Anterior cingulate cortex (tissue), 58 donors: ENCODE results near the gene LPP.
A peak's percentile ranks its signal among the peaks of the same experiment; 100 is the strongest.

ENCODE experiments used
- DNase-seq, 58 donors: peaks; one replicate each; lab custom pipeline; 2025; lab: John Stamatoyannopoulos, UW

Gene LPP

DNA sequence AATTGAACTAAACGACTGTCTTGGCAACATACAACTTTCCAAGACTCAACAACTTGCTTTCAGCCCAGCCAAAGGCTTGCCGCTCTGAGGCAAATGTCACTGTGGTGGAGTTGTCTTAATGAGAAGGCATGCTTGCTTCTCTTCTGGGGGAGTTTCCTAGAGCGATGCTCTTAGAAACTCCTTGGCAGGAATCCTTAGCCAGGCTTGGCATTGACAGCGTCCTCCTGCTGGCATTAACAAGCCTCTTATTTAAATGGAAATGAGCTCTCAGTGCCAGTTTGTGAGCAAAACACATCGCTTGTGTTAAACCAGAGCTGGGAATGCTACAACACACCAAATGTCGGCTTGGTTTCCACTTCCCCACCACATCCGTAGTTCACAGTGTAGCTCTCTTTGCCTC lies 752.3 kb downstream of the LPP start:
- peak in 51 of 58 donors; percentile 19 to 91 (median 58) for DNase-seq

DNA sequence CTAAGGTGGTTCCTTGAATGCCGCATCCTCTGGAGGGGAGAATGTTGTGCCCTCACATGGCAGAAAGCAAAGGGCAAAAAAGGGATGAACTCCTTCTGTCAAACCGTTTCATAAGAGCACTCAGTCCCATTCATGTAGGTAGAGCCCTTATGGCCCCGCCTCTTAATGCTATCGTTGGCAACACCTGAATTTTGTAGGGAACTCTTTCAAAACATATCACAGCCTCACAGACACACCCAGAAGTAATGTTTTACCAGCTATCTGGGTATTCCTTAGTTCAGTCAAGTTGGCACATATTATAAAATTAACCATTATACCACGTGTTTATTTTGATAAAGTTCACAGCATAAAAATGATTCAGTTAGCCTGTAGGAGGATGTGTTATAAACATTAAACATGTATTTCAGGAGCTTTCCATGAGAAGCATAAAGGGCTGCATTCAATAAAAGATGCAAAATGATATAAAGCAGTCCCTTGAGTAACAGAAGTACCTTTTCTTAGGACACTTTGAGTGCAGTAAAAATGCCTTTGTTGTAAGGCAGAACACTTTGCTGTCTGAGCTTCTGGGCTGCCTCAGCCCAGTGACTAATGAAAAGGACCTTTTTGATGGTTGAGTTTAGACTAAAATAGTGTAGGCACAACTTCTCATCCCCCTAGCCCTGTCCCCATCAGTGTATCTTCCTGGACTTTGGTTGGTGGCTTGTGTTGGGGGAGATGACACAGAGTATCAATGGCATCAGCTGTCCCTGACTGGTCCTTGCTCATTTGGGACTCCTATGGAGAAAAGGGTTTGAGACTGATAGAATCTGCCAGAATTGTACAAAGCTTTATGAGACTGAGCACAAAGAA lies 754.3 kb downstream of the LPP start:
- no peak for DNase-seq

DNA sequence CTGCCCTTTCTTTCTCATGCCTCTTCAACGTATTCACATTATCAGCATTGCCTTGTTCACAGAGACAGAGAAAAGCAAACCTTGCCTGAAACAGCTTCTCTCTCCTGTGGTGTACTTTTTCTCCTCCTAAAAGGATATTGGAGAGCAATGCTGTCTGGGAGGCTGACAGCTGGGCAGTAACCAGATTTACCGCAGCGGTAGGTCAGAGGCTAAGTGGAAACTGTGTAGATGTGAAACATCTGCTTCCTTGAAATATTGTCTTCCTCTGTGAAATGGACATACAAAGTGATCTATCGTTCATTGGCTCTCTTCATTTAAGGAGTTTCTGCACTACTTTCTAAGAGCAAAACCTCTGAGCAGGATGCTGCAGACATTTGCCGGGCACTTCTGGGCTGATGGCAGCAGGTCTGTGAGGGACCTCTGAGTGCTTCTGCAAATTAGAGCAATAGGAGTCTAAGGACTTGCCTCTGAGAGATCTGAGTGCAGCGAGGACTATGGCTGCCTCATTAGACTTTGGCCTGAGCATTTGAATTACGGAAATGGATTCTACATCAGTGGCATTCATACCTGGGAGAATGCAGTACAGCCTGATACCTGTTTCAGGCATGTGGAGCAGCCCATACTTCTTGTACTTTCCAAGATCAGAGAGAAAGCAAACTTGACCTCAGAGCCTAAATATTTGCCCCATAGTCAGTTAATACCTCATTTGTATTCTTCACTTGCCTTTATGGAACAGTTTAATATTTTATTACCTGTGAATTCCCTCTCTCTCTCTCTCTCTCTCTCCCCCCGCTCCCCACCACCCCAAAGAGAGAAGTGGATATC lies 757.3 kb downstream of the LPP start:
- DNase-seq, result no peak

DNA sequence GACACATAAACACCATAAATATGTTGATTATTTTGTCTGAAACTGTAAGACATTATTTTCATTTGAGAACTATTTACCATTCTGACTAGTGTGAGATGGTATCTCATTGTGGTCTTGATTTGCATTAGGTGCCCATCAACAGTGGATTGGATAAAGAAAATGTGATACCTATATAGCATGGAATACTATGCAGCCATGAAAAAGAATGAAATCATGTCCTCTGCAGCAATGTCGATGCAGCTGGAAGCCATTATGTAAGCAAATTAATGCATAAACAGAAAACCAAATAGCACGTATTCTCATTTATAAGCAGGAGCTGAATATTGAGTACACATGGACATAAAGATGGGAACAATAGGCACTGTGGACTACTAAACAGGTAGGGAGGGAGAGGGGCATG lies 759.1 kb downstream of the LPP start:
- no peak for DNase-seq

DNA sequence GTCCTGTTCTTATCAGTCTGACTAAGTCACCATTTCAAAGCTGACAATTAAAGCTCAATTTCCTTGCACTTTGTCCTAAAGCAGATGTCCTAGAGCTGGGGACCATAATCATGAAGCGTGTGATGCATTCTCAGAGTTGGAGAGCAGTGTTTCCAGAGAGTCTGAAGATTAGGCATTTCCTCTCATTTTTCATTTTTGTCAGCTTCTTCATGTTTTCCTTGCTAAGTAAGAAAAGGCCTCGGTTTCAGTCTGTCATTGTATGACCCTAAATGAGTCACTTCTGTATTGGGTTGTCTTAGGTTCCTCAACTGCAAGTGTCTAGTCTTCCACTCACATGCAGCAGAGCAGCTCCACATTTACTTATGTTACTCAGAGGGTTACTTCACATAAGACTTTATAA lies 760.6 kb downstream of the LPP start:
- no peak for DNase-seq

DNA sequence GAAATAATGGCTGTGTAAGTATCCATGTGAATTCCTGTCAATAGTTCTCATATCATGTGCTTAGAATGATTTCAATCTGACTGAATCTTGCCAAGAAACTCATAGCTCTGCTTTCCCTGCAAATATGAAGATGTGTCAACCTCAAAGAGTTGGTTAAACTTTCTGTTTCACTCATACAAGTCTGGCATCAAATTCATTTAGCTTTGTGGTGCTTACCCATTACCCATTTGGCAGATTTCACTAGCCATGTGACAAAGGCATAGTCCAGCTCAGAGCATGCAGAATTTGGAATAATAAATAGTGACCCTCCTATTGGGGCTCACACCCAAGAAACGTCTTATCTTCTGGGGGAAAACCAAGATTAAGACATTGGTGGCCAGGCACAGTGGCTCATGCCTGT lies 761.2 kb downstream of the LPP start:
- no peak for DNase-seq

DNA sequence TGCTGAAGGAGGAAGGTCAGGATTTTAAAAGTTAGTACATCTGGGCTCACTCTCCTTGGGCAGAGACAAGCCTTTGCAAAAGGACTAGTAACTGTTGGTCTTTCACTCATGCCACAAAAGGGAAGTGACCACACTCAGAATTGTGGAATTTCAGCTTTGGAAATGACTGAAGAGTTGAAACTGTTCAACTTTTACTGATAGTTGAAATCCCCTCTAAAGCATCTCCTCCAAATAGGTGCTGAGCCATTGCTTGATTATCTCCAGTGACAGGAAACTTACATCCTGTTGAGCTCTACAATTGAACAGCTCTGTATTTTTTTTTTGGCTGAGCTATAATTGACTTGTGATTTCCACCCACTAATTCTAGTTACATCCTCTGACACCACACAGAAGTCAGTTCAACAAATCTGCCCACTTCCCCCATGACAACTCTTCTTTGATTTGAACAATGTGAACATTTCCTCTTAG lies 763.0 kb downstream of the LPP start:
- no peak for DNase-seq

DNA sequence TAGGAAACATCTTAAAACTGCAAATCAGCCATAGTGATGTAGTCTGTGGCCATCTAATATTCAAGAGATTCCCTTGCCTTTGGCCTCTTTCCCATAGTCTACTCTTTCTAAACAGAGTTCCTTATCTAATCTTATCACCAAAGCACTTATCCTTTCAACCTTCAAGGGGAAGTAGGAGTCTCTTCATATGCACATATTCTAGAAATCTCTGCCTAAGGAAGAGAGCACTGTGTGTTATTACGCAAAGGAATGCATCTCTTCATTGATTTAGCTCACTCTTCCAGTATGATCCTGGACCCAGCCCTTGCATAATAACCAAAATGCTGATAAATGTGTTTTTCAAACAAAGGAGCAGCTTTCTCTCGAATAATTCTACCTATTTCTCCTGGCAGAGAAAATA lies 764.1 kb downstream of the LPP start:
- no peak for DNase-seq

DNA sequence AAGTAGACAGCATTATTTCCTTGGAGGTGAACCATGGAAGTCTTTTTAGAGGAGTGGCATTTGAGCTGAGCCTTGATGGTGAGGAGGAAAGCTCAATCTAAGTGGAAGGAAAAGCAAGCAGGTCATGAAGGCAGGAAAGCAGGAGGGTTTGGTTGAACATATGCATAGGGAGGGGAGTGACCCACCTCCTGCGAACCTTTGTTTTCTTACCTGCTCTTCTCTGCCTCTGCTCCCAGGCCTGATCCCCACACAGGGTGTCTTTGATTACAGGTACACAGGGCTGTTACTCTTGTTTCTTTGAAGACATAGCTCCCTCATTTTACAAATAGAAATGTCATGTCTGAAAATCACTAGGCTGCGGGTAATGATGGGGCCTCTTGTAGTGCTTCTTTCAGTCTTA lies 769.7 kb downstream of the LPP start:
- no peak for DNase-seq

DNA sequence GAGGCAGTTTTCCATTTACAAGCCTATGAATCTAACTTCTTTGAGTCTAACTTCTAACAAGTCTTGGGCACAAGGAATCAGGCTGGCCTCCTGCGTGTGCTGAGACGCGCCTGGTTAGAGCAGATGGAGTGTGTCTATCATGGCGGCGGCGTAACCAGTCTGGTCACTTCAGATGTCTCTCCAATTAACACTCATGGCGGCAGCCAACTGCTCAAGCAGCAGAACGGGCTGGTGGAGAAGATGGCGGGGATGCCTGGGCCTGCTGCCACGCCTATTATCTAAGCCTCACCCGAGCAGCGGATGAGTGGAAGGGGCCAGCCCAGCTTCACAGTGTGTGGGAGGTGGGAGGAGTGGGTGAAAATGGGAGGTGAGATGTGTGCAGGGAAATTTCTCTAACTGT lies 771.4 kb downstream of the LPP start:
- DNase-seq, result peak in 12 of 58 donors; percentile 3 to 53 (median 20)

DNA sequence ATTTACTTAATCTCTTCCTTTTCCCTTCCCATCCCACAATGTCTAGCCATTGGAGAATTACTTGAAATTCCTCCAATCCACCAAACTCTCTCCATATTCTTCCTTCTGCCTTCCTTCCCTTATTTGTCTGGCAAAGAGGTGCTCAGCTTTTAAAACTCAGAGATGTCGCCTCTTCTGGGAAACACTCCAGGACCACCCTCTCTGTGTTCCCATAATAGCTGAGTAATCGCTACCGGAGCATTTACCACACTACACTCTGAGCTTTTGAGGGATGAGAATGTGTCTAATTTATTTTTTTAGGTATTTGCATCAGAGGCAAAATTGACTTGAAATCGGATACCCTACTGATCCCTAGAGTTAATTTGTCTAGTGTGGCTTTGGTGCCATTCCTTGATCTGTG lies 772.2 kb downstream of the LPP start:
- DNase-seq, result peak in 2 of 58 donors; percentile 14 to 24

DNA sequence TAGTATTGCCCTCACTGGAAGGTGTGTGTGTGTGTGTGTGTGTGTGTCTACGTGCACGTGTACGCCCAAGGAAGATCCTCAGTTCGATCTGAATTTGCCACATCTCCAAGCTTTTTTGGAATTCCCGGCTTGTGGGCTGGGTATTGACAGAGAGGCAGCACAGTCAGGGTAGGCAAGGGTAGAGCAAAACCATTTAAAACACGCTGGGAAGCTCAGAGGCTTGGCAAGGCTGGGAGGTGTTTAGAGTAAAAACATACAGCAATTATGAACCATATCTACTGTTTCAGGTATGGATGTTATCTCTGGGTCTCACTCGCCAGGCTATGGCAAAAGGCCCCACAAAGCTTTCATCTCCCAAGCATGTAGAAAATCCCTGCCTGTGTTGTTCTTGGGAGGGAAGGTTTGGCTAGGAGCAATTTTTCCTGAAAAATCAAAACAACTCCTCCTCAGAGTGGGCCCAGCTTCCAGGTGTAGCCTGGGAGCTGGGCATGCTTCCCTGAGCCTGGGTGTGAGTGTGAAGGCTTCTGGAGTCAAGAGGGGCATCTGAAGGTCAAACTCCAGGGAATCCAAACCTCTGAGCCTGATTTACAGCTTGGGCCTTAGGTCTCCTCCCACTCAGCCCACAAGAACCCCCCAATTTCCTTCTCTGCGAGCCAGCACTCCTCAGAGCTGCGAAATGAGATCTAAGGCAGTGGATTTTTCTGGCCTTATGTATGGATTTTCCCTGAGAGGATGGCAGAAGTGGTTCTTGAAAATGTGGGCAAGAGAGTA lies 773.0 kb downstream of the LPP start:
- DNase-seq, result no peak

DNA sequence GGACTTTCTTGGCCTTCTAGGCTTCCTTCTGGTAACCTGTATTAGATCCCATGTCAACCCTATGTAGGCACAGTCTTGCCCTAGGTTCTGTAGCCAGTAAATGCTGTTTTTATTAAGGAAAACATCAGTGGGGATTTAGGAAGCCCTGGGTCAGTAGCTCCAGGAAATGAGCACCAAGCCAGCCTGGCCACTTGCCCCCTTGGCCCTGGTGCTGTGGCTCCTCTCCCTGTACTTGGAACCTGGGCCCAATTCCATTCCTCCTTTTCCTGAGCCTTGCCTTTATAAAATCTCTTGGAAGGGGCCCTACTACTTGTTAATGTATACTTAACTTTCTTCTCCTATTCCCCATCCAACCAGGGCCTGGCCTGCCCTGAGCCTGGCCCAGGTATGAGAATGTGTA lies 774.0 kb downstream of the LPP start:
- peak in 3 of 58 donors; percentile 3 to 12 (median 5) for DNase-seq

DNA sequence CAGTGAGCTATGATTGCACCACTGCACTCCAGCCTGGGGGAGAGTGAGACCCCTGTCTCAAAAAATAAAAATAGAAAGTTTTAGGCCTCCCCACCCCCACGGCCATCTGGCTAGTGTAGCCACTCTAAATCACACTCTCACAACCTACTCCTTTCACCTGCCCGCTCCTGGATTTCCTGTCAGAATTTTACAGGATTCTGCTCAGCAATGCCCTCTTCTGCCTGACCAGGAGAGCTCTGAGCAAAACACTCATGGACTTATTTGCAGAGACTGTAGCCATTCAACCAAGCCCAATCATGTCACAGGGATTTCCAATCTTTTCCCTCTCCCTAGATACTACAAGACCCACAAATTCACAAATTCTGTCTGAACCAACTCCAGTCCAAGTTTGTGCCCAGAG lies 775.2 kb downstream of the LPP start:
- peak in 1 of 58 donors; percentile 19 for DNase-seq

DNA sequence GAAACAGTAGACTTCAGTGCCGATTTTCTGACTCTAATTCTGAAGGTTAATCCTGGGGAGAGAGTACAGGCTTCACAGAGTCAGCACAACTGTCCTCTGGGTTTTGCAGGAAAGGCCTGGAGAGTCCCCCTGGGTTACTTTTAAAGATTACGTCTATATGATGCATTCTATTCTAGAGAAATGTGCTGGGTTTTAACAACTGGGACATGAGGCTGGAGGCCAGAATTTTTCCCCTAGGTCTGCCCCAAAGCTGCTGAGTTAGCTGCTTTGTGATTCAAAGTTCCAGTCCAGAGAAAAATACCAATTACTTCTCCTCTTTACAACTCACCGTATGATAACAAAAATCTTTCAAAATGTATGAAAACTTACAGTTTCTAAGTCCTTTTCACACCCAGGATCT lies 777.1 kb downstream of the LPP start:
- no peak for DNase-seq

DNA sequence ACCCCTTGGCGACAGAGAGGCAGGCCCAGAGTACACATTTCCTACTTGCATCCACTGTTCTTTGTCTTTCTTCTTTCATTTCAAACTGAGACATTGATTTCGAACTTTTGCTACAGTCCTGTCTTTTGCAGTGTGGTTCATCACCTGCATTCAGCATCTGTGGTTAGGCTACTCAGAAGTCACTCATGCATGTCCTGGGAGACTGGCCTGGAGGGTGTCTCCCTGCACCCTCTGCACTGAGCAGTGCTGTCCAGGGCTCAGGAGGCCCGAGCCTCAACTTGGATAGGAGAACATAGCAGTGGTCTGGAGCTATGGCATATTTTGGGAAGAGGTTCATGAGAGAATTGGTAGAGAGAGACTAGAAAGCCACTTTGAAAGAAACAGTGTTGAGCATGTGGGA lies 777.6 kb downstream of the LPP start:
- no peak for DNase-seq

DNA sequence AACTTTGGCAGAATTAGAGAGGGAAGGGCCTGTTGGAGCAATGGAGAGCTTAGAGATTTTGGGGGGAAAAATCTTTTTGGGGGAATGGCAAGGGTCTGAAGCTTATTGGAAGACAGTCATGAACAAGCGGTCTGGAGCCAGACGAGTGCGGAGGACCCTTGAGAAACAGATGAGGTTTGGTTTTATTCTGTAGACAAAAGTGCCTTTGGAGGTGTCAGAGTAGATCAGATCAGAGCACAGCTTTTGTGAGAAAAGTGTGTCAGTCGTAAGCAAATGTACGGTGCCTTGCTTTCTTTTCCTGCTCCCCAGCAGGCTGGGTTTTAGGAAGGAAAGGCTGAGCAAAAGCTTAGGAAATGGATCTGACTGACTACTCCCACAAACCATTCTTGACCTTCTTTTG lies 781.0 kb downstream of the LPP start:
- no peak for DNase-seq

DNA sequence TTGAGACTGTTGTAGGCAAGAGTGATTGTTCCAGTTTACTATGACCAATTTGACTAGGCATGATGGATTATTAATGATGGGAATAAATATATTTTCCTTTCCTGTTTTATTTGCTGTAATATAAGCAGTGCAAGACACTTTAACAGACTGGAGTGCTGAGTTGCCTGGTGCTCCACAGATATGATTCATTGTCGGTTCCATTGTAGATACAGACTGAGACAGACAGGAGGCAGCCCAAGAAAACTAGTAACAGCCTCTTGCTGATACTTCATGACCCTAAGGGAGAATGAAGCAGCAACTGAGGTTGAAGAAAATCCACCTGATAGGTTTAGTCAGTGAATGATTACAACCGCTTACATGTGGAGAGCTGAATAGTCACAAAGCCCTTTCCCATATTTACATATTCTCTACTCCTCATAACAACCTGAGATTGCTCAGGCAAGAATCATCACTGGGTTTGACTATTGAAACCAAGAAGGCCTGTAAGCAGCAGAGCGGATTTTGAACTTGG lies 782.7 kb downstream of the LPP start:
- no peak for DNase-seq

DNA sequence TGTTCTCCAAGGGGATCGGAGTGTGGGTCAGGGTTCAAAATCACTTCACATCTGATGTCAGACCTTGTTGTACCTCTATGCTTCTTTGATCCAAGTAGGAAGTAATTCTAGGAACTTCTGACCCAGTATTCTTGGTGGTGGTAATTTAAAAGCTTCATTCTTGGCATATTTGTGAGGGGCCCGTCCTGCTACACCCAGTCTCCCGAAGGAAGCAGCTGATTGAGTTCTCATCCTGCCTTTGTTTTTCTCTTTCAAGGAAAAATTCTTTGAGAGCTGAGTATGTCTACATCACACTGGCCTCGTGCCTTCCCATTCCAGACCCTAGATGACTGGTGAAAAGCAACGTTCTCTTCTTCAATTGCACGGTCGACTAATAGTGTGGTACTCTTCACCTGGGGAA lies 783.4 kb downstream of the LPP start:
- no peak for DNase-seq

DNA sequence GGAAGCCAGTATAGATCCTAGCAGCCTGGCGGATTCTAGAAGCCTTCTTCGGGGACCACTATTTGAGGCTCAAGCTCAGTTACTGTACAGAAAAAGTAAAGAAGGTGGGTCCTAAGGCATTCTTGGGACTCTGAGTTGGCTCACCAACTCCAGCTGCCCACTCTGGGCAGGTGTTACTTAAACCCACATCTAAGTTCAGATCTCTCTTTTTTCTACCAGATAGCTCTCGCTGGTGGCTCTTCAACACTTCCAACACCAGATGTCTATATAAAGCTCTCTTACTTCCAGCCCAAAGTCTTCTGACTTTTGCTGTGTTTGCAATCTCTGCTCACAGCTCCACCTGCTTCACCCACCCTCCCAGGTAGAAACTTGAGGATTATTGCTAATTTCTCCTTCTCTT lies 785.0 kb downstream of the LPP start:
- DNase-seq, result no peak
